A172 (cell line): Measurements from ENCODE around the gene PLEKHA8. TPM values are rescaled to one million over a fixed set of nuclear protein-coding genes. Genes with fewer than 3 reads are reported as not detected.

Experiments
- DNase-seq: peaks from one replicate; pipeline ENCODE4 v3.0.0-alpha.2; 2015; ENCODE audit warnings: low spot score
- total RNA-seq: library from RNA; depleted of rRNA; stranded (reverse); fragments of >200 nt; shearing (Covaris generic); gene quantifications from 2 replicates; pipeline ENCODE4 v1.2.3, GENCODE V29; 2014

The PLEKHA8 gene
- total RNA-seq, 1 experiment from 2014 or later, result 29.5 TPM

DNA sequence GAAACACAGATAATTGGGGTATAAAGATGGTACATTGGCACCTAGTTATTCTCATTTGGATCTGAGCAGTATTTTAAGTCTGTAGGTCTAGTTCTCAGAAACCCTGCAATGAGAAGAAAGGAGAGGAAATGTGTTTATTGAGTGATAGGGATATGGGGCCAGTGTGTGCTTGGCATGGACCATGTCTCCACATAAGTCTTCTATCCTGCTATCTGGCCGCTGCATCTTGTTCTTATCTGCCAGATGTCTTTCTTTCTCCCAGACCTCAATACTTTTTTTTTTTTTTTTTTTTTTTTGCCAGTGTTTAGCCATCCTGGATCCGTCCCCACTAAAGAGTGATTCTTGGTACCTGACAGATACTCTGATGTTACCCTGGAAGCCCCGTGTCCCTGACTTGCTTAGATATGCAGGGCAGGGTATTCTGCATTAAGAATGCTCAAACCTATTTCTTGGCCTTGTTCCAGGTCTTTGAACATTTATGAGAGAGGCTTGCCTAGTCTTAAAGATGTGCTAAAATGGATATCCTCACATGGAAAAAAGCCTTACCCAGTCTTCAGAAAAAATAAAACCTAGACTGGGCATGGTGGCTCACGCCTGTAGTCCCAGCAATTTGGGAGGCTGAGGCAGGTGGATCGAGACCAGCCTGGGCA, 116.6 kb downstream of the PLEKHA8 start:
- DNase-seq, result no peak

DNA sequence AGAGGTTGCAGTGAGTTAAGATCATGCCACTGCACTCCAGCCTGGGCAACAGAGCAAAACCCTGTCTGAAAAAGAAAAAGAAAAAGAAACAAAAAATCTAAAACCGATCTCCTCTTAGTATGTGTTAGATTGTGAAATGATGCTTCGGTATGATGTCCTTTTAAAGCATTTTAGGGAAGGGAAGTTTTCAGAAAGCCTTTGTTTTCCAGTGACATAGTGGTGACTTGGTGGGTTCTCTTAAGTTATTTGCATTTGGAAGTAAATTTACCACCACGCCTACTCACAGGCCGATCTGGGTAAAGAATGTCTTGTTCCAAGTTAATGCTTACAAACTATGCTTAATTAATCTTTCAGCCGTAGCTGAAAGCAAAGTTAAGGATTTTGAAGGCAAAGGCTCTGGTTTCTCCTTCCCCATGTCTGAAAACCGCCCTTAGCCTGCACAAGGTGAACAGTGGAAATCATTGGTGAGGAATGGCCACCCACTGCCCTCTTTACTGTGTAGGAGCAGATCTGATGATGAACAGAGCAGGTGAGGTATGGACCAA, 117.3 kb downstream of the PLEKHA8 start:
- no peak for DNase-seq

DNA sequence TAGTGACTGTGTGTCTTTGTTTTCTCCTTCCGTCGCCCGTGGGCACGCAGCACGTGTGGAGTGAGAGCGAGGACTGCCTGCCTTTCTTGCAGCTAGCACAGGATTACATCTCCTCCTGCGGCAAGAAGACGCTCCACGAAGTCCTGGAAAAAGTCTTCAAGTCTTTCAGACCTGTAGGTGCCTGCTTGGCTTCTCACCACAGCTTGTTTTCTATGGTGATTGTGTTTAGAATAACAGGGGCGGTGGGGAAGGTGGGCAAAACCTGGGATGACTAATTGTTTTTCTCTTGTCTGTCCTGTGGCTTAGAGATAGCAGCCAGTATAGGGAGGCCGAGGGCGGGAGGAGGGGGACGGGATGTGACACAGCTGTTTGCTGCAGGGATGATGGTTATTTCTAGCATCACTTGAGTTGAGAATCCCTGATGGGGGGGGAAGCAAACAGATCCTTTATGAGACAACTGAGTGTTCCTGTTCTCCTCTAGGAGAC, 118.0 kb downstream of the PLEKHA8 start:
- peak; percentile 48 for DNase-seq

DNA sequence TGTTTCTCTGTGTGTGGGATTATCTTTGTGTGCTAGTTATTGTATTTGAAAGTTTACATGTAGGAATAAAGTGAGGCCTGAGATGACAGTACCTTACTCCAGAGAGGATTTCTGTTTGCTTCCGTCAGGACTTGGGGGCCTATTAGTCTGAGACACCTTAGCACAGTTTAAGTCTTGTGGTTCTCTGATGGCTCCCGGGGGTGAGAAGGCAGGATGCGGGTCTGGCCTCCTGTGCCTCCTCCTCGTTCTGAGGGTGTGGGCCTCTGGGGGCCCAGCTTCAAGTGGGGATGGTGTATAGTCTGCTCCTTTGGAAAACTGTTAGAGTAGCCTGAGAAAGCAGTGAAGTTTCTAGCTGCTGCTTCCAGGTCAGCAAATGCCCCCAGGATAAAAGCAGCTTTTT, 119.0 kb downstream of the PLEKHA8 start:
- DNase-seq, result no peak

DNA sequence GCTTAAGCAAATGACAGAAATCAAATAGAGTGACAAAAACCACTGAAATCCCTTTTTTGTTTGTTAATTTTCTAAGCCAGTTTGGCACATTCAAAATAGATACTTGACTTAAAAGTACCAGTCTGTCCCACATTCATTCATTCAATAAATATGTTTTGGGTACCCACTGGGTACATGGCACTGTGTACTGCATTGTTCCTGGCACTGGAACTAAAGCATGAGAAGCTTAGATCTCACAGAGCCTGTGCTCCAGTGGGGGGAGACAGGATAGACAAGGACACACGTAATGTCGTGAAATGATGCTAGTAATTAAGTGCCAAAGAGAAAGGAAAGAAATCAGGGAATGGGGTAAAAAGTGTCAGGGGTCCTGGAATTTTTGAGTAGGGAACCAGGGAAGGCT, 119.6 kb downstream of the PLEKHA8 start:
- DNase-seq, result no peak

DNA sequence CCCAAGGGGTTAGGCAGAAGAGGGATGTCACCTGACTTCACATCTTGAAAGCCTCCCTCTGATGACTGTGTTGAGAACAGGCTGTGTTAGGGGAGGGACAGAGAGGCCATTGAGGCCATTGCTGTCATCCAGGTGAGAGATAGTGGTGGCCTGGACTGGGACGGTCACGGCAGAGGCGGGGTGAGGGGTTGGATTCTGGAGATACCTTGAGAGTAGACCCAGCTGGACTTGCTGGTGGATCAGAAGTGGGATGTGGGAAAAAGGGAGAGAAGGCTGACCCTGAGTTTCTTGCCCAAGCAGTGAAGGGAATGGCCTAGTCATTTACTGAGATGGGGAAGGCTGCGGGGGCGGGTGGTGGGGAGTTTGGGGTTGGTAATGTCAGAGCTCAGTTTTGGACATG, 120.2 kb downstream of the PLEKHA8 start:
- no peak for DNase-seq

DNA sequence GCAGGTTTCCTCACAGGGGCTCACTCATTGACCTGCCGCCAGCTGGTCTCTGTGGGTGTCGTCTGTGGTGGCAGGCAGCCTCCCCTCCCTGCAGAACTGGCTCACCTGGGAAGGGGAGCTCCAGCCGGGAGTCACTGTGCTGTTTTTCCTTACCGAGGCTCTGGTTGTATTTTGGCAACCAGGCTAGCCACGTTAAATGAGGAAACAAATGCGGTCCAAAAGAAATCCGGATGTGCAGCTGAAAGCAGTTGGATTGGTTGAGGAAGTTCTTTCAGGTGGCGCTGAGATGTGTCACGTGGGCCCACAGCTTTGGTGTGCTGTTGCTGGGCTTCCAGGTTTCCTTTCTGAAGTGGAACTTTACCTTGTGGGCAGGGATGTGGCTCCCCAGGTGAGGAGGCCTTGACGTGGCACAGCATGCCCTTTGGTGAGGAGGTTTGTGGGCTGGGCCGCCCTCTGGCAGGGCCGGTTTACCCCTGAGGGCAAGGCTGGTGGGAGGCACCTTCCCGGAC, 120.8 kb downstream of the PLEKHA8 start:
- no peak for DNase-seq

DNA sequence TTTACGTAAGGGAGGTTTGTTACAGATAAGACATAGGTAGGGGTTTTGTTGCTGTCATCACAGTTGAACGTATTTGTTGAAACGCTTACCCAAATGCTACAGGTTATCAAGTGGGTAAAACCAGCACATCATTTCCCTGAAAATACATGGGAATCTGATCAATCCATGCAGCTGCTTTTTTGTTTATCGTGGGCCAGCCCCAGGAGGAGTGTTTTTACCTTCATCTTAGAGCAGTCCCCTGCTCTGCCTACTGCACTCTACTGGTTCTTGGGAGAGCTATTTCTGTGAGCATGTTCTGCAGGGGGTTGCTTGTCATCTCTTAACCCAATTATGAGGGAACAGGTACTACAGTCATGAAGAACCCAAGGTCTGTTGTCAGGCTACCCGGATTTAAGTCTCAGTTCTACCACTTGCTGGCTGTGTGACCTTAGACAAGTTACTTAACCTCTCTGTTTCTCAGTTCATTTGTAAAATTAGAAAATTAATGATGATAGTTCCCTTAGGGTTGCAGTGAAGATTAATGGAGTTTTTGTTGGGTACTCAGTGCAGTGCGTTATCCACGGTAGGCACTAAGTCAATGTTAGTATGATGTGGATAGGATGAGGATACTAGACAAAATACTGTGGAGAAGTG, 121.5 kb downstream of the PLEKHA8 start:
- DNase-seq, result no peak

DNA sequence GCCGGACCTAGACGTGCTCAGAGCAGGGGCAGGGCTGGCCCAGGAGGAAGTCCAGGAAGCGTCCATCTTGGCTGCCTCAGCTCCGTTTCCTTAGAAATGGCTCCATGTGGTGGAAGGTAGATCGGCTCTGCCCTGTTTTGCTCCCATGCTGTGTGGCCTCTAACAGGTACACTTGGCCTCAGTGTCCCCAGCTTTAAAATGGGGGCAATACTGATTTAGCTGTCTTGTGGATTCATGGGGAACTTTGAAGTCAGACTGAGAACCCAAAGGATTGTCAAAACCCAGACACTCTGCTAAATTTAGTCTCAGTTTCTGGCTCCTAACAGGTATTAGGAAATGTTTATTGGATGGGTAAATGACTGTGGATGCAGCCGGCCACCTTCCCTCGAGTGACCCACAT, 122.5 kb downstream of the PLEKHA8 start:
- DNase-seq, result no peak

DNA sequence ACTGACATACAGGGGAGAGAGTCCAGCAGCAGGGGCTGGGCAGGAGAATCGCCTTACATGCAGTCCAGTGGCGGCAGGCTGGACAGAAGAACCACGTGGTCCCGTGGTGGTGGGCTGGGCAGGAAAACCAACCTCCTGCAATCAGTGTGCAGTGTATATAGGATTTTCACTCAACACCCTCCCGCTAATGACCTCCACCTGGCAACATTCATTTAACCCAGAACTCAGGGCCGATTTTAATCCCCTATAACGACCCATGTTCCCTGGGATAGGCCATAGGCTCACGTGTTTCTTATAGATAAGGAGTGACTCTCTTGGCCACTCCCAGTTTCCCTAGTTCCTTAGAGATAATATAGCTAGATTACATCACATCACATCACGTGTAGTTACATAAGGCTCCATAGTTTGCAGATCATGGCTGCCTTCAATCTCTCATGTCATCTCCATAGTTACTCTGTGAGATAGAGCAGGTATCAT, 125.9 kb downstream of the PLEKHA8 start:
- DNase-seq, result no peak

DNA sequence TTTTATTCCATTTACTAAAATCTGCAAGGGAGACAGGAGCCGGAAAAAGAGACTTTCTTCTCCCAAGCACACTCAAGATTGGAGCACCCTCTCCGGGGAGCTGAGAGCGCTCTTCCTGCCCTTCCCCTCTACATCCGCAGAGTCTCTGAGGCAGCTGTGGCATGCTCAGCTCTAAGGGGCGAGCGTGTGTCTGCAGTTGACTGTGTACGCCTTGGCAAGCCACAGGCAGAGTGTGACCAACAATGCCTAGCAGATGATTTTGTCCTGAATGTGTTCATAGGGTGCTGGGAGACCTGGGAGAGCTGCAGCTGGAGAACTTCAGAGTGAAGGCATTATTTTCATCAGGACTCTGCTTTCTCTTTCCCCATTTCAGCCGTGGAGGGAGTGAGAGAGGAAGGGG, 127.3 kb downstream of the PLEKHA8 start:
- no peak for DNase-seq

DNA sequence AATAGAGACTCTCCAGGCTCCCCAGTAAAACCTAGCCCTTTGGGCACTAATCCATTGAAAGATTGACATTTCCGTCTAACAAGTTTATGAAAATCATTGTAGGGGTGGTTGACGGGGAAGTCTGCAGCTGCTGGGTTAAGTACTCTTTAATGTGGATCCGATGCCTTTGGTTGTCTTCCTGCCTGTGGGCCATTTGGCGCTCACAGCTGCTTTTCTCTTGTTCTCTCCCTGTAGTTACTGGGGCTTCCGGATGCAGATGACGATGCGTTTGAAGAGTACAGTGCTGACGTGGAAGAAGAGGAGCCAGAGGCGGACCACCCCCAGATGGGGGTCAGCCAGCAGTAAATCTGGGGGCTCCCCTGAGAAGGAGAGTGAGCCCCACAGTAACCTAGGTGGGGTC, 129.0 kb downstream of the PLEKHA8 start:
- no peak for DNase-seq

DNA sequence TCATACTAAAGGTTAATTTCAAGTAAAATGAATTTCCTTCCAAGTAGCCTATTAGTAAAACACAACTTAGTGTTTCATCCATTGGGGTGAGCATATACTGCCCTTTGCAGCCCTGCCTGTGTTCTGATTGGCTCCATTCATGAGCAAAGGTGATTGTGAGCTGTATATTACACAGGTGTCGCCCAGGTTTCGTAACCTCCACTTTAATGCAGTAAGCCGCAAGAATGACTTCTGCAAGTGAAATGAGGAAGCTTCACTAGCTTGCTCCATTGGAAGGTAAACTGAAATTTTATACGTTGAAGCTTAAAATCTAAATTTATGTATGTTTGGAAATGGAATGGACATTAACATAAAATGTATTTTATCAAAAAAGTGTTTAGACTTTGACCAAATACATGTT, 131.0 kb downstream of the PLEKHA8 start:
- DNase-seq, result no peak

DNA sequence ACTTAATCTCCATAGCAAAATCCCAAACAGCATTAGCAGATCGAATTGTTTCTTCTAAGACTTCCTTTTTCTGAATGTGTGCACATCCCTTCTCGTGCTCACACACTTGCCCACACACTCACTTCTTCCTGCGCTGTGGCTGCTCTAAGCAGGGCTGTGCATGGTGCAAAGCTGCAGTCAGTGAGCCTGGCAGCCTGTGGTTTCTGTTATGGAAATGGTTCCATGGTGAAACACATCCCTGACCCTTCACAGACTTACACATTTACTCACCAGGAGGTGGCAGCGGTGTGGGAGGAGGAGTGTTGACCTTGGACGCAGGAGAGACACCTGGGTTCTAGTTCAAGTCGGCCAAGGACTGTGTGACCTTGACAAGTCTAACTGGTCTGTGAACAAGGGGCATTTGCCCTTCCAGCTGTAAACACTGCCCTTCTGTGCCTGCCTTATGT, 131.5 kb downstream of the PLEKHA8 start:
- peak; percentile 36 for DNase-seq

DNA sequence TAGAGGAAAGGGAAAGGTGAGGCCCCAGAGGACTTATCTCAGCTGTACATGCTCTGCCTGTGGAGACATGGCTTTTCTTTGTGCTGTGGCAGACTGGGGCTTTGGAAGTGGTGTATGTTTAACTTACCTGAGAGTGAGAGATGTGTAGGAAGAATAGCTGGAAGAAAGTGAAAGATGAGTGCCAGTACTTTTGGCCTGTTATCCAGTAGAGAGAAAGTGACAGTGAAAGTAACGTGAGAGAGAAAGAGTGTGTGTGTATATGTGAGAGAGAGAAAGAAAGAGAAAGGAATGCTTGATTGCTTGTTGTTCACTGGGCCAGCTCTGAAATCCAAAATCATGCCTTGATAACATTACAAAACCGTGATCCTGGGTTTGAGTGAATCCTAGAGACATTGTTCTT, 132.1 kb downstream of the PLEKHA8 start:
- no peak for DNase-seq

DNA sequence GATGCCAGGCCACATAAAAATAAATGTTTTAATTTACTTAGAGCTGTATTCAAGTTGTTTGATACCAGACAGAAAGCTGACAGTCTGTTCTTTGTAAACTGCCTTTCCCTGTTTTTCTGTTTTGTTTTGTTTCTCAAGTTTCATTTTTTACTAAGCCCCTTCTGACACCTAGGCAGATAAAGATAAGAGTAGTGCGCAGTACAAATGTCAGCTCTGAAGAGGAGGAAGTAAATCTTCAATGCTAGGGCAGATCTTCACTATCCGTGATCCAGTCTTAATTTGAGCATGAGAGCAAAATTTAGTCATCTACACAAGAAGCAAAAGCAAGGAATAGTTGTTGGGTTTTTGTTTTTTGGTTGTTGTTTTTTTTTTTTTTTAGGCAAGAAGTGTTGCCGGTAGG, 133.9 kb downstream of the PLEKHA8 start:
- no peak for DNase-seq

DNA sequence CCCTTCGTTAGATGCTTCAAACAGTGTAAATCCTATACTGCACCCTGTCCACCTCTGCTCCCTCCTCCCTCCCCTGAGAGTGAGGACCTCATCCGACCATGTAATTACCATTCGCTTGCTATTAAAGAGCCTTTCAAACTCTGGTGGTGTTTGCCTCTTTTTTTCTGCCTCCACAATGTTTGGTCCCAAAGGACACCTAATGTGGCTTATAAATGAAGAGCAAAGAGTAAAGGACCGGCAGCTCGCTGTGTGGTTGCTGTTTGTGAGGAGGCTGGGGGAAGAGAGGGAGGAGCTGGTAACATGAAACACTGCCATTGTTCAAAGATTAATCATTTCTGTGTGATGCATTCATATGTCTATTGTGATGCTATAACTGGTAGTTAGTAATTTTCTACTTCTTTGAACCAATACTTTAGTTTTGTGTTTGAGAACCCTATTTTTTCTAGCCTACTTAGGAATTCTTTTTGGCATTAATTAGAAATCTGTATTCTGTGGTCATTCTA, 134.5 kb downstream of the PLEKHA8 start:
- DNase-seq, result peak; percentile 51

DNA sequence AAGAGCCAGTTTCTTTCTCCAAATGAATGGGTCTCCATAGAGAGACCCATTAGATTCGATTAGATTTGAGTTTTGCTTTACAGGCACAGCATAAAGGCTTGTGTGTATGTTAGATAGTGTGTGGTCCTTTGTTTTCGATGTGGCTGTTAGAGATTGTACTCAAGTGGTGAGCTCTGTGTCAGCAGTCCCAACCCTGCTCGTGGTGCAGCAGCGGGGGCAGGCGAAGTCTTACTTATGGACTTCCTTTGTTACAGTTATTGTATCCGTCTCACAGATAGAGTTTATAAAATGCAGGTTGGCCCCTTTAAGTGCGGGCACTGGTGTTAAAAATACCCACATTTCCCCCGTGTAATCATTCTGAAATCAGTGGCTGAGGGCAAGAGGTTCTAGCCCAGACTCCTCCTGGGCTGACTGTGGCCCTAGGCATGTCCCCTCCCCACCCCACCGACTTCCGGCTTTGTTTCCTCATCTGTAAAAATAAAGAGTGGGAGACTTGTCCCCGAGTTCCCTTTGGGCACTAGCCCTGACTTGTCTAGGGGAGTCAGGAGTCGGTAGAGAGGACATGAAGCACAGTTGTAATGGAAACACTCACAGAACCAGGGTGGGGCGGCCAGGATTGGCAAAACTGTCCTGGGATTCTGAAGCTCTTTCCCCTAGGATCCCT, 135.2 kb downstream of the PLEKHA8 start:
- no peak for DNase-seq

DNA sequence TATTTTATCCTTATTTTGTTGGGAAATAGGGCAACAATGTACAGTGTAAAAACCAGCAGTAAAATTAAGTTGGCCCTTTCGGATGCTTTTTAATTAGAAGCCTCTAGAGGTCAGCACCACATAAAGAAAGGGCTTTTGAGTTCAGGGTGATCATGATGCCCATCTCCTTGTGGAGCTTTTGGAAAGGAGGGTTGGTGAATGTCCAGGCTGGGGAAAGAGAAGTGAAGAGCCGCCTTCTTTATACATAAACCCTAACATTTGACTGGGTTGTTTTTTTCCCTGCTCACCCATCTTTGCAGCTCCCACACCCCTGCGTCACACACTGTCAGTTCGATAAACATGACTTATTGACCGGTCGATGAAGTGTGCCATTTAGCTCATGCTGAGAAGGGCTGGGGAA, 136.4 kb downstream of the PLEKHA8 start:
- peak; percentile 76 for DNase-seq

DNA sequence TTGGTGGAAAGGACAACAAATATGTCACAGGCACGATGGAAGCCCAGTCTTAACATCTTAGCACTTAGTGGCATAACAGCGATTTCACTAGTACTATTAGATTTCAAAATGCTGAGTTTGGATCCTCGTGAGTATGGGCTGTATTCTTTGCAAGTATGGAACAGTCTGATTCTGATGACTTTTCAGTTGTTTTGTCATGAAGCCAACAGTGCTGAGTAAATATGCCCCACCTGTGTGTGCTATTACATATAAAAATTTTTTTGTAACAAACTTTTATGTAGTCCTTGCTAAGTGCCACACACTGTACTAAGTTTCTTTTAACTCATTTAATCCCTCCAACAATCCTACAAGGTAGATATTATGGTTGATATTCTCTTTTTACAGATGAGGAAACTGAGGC, 137.4 kb downstream of the PLEKHA8 start:
- DNase-seq, result no peak

DNA sequence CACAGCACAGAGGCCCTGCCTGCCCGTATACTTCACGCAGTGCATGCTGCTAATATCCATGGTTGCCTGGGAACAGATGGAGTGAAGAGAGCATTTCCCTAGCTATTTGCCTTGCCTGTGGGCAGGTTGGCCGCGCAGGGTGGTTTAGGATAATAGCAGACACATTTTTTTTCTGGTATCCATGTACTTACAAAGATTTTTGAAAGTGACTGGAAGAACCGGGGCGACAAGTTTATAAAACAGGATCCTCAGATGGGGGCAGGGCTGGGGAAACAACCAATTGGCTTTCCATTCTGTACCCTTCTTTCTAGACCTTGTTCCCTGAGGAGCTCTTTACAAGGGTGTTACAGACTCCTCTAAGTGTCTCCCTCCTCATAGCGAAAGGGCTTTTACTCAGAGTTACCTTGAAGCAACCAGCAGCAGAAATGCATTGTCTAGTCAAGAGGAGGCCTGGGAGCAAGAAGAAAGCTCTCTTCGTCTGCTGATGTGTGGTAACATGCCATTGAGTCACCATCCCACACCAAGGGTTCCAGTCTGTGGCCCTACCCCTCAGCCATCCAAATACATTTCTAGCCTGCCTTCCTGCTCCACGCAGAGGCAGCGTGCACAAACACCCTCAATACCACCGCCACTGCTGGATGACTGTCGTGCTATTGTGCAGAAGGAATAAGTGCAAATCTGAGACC, 138.1 kb downstream of the PLEKHA8 start:
- no peak for DNase-seq

DNA sequence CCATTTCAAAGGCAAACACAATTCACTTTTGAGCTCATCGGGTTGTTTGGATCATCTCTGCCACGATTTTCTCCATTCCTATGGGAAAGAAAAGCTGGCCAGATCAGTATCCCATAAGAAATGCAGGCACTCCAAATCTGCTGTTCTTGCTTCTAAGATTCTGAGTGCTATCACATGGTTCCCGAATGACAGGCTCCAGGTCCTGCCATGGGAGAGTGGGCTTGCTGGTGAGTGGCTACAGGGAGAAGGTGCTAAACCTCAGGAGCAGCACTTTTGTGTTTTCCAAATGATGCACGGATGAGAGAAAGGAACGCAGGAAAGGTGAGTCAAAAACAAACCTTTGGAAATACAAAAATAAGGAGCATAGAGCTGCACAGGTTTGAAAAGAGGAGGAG, 138.6 kb downstream of the PLEKHA8 start:
- no peak for DNase-seq
